D721Med (cell line): ENCODE measurements around the gene PALM3.
A peak's percentile ranks its signal among the peaks of the same experiment; 100 is the strongest.
"Not testable (repeated sequence)": the region's sequence is repeated elsewhere in the genome, so short reads cannot be mapped to it uniquely, and the experiment has no call there.

Source experiments
- DNase-seq: peaks from one replicate; pipeline ENCODE4 v3.0.0; 2011; ENCODE audit warnings: low spot score; ENCODE audit not compliant: insufficient read length
- FAIRE-seq: peaks from 2 replicates; lab custom pipeline; 2011; peaks lifted over from hg19 to GRCh38; lab: Jason Lieb, UNC
- TF ChIP-seq, protein P1 (sequence below): IDR thresholded peaks from 2 replicates; pipeline ENCODE4 v1.5.1; 2012; ENCODE audit warnings: mild to moderate bottlenecking, control low read depth; ENCODE audit not compliant: insufficient read depth; ENCODE audit errors: missing control alignments

PALM3 gene

DNA sequence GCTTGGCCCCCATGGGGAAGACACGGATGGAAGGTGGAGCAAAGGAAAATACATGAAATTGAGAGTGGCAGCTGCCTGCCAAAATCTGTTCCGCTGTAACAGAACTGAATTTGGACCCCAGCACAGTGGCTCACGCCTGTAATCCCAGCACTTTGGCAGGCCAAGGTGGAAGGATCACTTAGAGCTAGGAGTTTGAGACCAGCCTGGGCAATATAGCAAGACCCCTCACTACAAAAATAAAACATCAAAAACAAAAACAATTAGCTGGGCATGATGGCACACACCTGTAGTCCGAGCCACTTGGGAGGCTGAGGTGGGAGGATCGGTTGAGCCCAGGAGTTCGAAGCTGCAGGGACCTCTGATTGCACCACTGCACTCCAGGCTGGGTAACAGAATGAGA is 9.4 kb downstream of the PALM3 start:
- TF ChIP-seq, protein P1, sequence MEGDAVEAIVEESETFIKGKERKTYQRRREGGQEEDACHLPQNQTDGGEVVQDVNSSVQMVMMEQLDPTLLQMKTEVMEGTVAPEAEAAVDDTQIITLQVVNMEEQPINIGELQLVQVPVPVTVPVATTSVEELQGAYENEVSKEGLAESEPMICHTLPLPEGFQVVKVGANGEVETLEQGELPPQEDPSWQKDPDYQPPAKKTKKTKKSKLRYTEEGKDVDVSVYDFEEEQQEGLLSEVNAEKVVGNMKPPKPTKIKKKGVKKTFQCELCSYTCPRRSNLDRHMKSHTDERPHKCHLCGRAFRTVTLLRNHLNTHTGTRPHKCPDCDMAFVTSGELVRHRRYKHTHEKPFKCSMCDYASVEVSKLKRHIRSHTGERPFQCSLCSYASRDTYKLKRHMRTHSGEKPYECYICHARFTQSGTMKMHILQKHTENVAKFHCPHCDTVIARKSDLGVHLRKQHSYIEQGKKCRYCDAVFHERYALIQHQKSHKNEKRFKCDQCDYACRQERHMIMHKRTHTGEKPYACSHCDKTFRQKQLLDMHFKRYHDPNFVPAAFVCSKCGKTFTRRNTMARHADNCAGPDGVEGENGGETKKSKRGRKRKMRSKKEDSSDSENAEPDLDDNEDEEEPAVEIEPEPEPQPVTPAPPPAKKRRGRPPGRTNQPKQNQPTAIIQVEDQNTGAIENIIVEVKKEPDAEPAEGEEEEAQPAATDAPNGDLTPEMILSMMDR: no peak
- no peak for DNase-seq
- no peak for FAIRE-seq

DNA sequence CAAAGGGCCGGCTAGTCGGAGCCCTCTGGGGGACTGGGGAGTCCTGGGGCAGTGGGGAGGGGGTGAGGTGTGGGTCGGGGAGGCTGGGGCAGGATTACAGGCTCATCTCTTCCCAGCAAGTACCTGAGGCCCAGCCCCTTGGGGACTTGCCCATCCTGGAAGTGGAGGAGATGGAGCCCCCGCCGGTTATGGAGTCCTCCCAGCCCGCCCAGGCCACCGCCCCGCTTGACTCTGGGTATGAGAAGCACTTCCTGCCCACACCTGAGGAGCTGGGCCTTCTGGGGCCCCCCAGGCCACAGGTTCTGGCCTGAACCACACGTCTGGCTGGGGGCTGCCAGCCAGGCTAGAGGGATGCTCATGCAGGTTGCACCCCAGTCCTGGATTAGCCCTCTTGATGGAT is 9.9 kb downstream of the PALM3 start:
- DNase-seq (no peak), FAIRE-seq (no peak)
- TF ChIP-seq, protein P1: no peak

DNA sequence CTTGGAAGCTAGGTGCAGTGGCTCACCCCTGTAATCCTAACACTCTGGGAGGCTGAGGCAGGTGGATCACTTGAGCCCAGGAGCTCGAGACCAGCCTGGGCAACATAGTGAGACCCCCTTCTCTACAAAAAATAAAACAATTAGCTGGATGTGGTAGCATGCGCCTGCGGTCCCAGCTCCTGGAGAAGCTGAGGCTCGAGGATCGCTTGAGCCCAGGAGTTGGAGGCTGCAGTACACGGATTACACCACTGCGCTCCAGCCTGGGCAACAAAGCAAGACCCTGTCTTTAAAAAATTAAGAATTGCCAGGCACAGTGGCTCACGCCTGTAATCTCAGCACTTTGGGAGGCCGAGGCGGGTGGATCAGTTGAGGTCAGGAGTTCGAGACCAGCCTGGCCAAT is 10.9 kb downstream of the PALM3 start:
- not testable (repeated sequence) for DNase-seq, FAIRE-seq

DNA sequence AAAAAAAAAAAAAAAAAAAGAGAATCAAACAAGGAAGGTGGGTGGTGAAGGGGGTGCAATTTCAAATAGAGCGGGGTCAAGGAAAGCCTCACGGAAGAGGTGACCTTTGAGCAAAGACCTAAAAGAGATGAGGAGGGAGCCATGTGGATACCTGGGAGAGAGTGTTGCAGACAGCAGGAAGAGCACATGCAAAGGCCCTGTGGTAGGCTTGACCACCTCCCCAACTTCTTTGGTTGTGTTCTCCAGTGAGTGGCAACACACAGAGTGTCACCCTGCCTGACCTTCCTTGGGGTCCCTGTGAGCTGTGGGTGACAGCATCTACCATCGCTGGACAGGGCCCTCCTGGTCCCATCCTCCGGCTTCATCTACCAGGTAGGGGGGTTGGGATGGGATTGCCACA is 11.4 kb downstream of the PALM3 start:
- DNase-seq: no peak
- no peak for FAIRE-seq

DNA sequence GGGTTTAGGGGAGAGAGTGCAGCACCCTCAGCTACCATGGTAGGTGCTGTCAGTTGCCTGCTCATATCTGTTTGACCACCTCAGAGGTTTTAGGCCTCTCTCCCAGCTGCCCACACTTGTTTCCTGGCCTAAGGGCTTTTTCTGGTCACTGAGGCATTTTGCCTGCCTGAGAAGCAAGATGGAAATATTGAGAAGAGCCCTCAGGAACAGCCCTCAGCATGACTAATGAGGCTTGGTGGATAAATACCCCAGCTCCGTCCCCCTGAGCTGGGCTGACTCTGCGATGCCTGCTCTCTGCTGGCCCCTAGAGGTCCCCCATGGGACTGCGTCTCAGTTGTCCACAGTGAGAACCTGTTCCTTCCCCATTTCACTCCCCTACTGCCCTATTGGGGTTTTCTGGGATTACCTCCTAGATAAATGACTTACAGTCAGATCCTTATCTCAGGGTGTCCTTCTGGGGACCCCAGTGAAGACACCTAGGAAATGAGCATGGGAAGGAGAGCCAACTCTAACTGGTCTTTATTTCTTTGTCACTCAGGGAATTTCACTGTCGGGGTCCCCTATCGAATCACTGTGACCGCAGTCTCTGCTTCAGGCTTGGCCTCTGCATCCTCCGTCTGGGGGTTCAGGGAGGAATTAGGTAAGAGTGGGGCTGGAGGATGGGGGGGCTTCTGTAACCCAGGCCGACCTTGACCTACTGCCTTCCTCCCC is 13.3 kb downstream of the PALM3 start:
- DNase-seq (peak; percentile 82), FAIRE-seq (no peak)
- TF ChIP-seq, protein P1: peak; percentile 53

More for the DNA sequence above, 11.4 kb downstream of the PALM3 start:
- TF ChIP-seq, protein P1: no peak

DNA sequence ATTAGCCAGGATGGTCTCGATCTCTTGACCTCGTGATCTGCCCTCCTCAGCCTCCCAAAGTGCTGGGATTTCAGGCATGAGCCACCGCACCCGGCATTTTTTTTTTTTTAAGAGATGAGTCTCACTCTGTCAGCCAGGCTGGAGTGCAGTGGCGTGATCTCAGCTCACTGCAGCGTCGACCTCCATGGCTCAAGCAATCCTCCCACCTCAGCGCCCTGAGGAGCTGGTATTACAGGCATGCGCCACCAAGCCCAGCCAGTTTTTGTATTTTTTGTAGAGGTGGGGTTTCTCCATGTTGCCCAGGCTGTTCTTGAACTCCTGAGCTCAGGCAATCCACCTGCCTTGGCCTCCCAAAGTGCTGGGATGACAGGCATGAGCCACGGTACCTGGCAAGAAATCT is 14.0 kb downstream of the PALM3 start:
- not testable (repeated sequence) for DNase-seq, FAIRE-seq

DNA sequence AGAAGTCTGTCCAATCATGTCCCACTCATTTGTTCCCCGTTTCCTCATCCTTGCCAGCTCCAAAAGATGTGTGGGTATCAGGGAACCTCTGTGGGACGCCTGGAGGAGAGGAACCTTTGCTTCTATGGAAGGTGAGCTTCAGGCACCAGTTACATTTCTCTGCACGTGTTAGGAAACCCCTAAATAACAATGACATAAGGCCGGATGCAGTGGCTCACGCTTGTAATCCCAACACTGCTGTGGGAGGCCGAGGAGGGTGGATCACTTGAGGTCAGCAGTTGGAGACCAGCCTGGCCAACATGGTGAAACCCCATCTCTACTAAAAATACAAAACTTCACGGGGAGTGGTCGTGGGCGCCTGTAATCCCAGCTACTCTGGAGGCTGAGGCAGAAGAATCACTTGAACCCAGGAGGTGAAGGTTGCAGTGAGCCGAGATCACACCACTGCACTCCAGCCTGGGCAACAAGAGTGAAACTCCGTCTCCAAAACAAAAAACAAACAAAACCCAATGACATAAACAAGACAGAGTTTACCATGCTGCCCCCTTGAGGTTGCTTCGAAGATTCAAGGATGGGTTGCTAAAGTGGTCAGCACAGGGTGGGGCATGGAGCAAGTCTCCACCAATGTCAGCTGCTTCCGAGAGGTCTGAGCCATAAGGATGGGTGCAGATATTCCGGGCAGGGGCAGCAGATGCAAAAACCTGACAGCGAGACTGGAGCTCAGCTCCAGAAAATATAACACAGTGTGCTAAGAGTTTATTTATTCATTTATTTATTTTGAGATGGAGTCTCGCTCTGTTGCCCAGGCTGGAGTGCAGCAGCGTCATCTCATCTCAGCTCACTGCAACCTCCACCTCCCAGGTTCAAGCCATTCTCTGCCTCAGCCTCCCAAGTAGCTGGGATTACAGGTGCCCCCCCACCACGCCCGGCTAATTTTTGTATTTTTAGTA is 18.9 kb downstream of the PALM3 start:
- not testable (repeated sequence) for FAIRE-seq
- TF ChIP-seq, protein P1: peak; percentile 44

DNA sequence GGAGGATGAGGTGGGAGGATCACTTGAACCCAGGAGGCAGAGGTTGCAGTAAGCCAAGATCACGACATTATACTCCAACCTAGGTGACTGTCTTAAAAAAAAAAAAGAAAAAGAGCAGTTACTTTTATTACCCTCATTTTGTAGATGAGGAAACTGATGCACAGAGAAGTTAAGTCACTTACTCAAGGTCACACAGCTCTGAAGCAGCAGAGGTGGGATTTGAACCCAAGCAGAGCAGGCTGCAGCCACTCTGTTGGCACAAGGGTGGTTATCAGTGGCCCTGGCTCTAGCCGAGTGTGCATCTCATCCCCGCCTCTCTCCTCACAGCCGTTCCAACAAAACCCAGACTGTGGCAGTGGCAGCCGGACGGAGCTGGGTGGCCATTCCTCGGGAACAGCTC is 22.7 kb downstream of the PALM3 start:
- TF ChIP-seq, protein P1: no peak
- DNase-seq: no peak
- no peak for FAIRE-seq

More for the DNA sequence above, 18.9 kb downstream of the PALM3 start:
- DNase-seq: peak; percentile 60
